DND-41 (cell line): ENCODE results near the gene ZDHHC11B.
"Not testable (repeated sequence)": the region's sequence is repeated elsewhere in the genome, so short reads cannot be mapped to it uniquely, and the experiment has no call there.

ENCODE experiments used
- ATAC-seq: fragments of 200-7000 bp; cut with Tn5 transposase; 3 replicates; pipeline ENCODE4 v1.9.1; 2021; ENCODE audit warnings: low read depth; ENCODE audit not compliant: insufficient read depth
- DNase-seq: peaks from one replicate; pipeline ENCODE4 v3.0.0-alpha.2; 2020
- H2AFZ ChIP-seq: 2 replicates; pipeline ENCODE4 v1.6.0; 2012; ENCODE audit warnings: low read depth, low read length
- H3K27ac ChIP-seq: 2 replicates; pipeline ENCODE4 v1.5.1; 2012; ENCODE audit warnings: low read length, inconsistent platforms
- H3K27me3 ChIP-seq: fragments of 200-600 bp; sonication (generic); 2 replicates; pipeline ENCODE4 v1.6.0; 2012; ENCODE audit warnings: low read length, mild to moderate bottlenecking, inconsistent platforms; ENCODE audit not compliant: insufficient read depth, poor library complexity
- H3K36me3 ChIP-seq: 2 replicates; pipeline ENCODE4 v1.5.1; 2012; ENCODE audit warnings: low read length, inconsistent platforms; ENCODE audit not compliant: insufficient read depth
- H3K4me1 ChIP-seq: 2 replicates; pipeline ENCODE4 v1.5.1; 2012; ENCODE audit warnings: mild to moderate bottlenecking, low read length; ENCODE audit not compliant: insufficient read depth
- H3K4me2 ChIP-seq: 2 replicates; pipeline ENCODE4 v1.6.0; 2012; ENCODE audit warnings: mild to moderate bottlenecking, moderate library complexity, low read length, inconsistent platforms; ENCODE audit not compliant: insufficient read depth
- H3K4me3 ChIP-seq, 2 experiments: fragments of 200-600 bp in 1 of 2; shearing (Covaris generic) in 1 of 2; 2 replicates each; pipeline ENCODE4 v1.5.1; 2012 to 2016; ENCODE audit warnings: inconsistent platforms in 2 of 2, low read length in 2 of 2, mild to moderate bottlenecking in 2 of 2, low read depth in 1 of 2, moderate library complexity in 1 of 2
- H3K79me2 ChIP-seq: 2 replicates; pipeline ENCODE4 v1.6.0; 2012; ENCODE audit warnings: low read length, inconsistent platforms; ENCODE audit not compliant: insufficient read depth
- H3K9ac ChIP-seq: 2 replicates; pipeline ENCODE4 v1.6.0; 2012; ENCODE audit warnings: low read depth, mild to moderate bottlenecking, inconsistent platforms, low read length, moderate library complexity
- H3K9me3 ChIP-seq: 2 replicates; pipeline ENCODE4 v1.5.1; 2012; ENCODE audit warnings: low read length, moderate library complexity, mild to moderate bottlenecking, inconsistent platforms; ENCODE audit not compliant: insufficient read depth, severe bottlenecking
- H4K20me1 ChIP-seq: 2 replicates; pipeline ENCODE4 v1.6.0; 2012; ENCODE audit warnings: low read length; ENCODE audit not compliant: insufficient read depth
- CTCF ChIP-seq: IDR thresholded peaks from 2 replicates; pipeline ENCODE4 v1.5.1; 2012; ENCODE audit warnings: borderline replicate concordance, low read length, moderate library complexity, mild to moderate bottlenecking; ENCODE audit not compliant: poor library complexity, severe bottlenecking; ENCODE audit errors: extremely low read depth
- EZH2 ChIP-seq: IDR thresholded peaks from 3 replicates; pipeline ENCODE4 v1.6.1; 2012; ENCODE audit warnings: borderline replicate concordance, low read depth, mild to moderate bottlenecking, moderate library complexity, low read length, inconsistent platforms; ENCODE audit not compliant: severe bottlenecking

Gene ZDHHC11B

GRCh38 chr5:811384-811783 lies 26.9 kb upstream of the ZDHHC11B start:
- not testable (repeated sequence) for H3K36me3 ChIP-seq, H3K9me3 ChIP-seq, H3K4me1 ChIP-seq, ATAC-seq, H3K9ac ChIP-seq, DNase-seq, H3K27me3 ChIP-seq, H4K20me1 ChIP-seq, H2AFZ ChIP-seq, H3K4me2 ChIP-seq, H3K4me3 ChIP-seq, H3K79me2 ChIP-seq, H3K27ac ChIP-seq

GRCh38 chr5:807719-808514 lies 23.4 kb upstream of the ZDHHC11B start:
- not testable (repeated sequence) for H3K4me2 ChIP-seq, DNase-seq, H4K20me1 ChIP-seq, H3K27me3 ChIP-seq, H3K4me3 ChIP-seq, H3K79me2 ChIP-seq, H2AFZ ChIP-seq, H3K9ac ChIP-seq, H3K36me3 ChIP-seq, ATAC-seq, H3K9me3 ChIP-seq, H3K4me1 ChIP-seq, H3K27ac ChIP-seq

- DNase-seq, result no peak
- TF ChIP-seq EZH2 (no peak), CTCF (no peak)
These were observed 16.9 kb upstream of the ZDHHC11B start for GRCh38 chr5:801472-801871.

GRCh38 chr5:801055-801454 lies 16.5 kb upstream of the ZDHHC11B start:
- DNase-seq, H3K9me3 ChIP-seq, H3K27me3 ChIP-seq, H2AFZ ChIP-seq, H3K4me2 ChIP-seq, H3K4me1 ChIP-seq, H3K27ac ChIP-seq, H3K9ac ChIP-seq, H3K79me2 ChIP-seq, H3K36me3 ChIP-seq, H3K4me3 ChIP-seq, ATAC-seq, H4K20me1 ChIP-seq: not testable (repeated sequence)

More at GRCh38 chr5:801472-801871, 16.9 kb upstream of the ZDHHC11B start:
- Histone ChIP-seq H3K36me3 (no peaks in the 10 kb centered on the region), H3K27me3 (no peaks in the 10 kb centered on the region), H3K4me1 (no peaks in the 10 kb centered on the region), H4K20me1 (no peaks in the 10 kb centered on the region), H3K9ac (no peak overlapping the region), H3K4me2 (no peak overlapping the region), H2AFZ (no peak overlapping the region), H3K9me3 (peaks cover 4% of the 10 kb centered on the region), H3K79me2 (no peaks in the 10 kb centered on the region), H3K4me3 (no peak overlapping the region), H3K27ac (no peak overlapping the region)
- no peak for ATAC-seq

- H3K27ac ChIP-seq, H4K20me1 ChIP-seq, H3K4me3 ChIP-seq, H3K9me3 ChIP-seq, H3K27me3 ChIP-seq, DNase-seq, H3K9ac ChIP-seq, H3K79me2 ChIP-seq, H2AFZ ChIP-seq, H3K36me3 ChIP-seq, ATAC-seq, H3K4me2 ChIP-seq, H3K4me1 ChIP-seq: not testable (repeated sequence)
These were observed 14.1 kb upstream of the ZDHHC11B start for GRCh38 chr5:798505-799138.

- H3K4me3 ChIP-seq, H3K4me2 ChIP-seq, H3K27me3 ChIP-seq, H3K9me3 ChIP-seq, ATAC-seq, H3K36me3 ChIP-seq, H3K79me2 ChIP-seq, H3K9ac ChIP-seq, H2AFZ ChIP-seq, H3K4me1 ChIP-seq, H4K20me1 ChIP-seq, H3K27ac ChIP-seq, DNase-seq: not testable (repeated sequence)
These were observed 13.5 kb upstream of the ZDHHC11B start for GRCh38 chr5:797986-798385.

GRCh38 chr5:795873-796272 lies 11.3 kb upstream of the ZDHHC11B start:
- H3K27me3 ChIP-seq, H3K36me3 ChIP-seq, H2AFZ ChIP-seq, H3K4me2 ChIP-seq, H3K4me1 ChIP-seq, H3K4me3 ChIP-seq, H3K9me3 ChIP-seq, H4K20me1 ChIP-seq, H3K79me2 ChIP-seq, H3K9ac ChIP-seq, ATAC-seq, H3K27ac ChIP-seq, DNase-seq: not testable (repeated sequence)
